Measurements from ENCODE around the gene ZCCHC24.

DNA sequence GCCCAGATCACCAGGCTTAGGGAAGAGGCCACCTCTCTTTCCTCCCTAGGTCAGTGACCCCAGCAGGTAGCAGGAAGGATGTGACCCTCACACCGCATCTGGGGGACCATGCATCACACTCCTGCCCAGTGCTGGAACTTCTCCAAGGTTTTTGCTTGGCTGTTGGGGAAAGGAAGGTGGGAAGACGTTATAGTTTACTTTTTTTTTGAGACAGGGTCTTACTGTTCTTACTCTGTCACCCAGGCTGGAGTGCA, 8.6 kb downstream of the ZCCHC24 start:
- TF ChIP-seq RAD21 (IDR thresholded peaks at IDR 0.05; ENCODE audit: low read length) (no peak), CTCF (IDR thresholded peaks at IDR 0.05) (no peak), MEF2A (IDR thresholded peaks at IDR 0.05; ENCODE audit: borderline replicate concordance, low read depth) (no peak)

All from SK-N-SH (cell line).